ENCODE data around the gene C2orf49.

Gene C2orf49

GRCh38 chr2:105384216-105384615, 46.9 kb downstream of the C2orf49 start:
- DNase-seq: no peak

GRCh38 chr2:105384861-105385260, 47.5 kb downstream of the C2orf49 start:
- no peak for DNase-seq

- DNase-seq: no peak
Measured at GRCh38 chr2:105385731-105386540, 48.6 kb downstream of the C2orf49 start.

GRCh38 chr2:105387225-105387624, 49.9 kb downstream of the C2orf49 start:
- DNase-seq: no peak

GRCh38 chr2:105388971-105389381, 51.6 kb downstream of the C2orf49 start:
- peak; percentile 78 for DNase-seq

GRCh38 chr2:105390454-105390853, 53.1 kb downstream of the C2orf49 start:
- DNase-seq: no peak

- peak; percentile 68 for DNase-seq
Measured at GRCh38 chr2:105391058-105391627, 53.8 kb downstream of the C2orf49 start.

GRCh38 chr2:105391763-105392662, 54.7 kb downstream of the C2orf49 start:
- no peak for DNase-seq

- DNase-seq: no peak
Measured at GRCh38 chr2:105393373-105394055, 56.2 kb downstream of the C2orf49 start.

GRCh38 chr2:105394951-105395611, 57.7 kb downstream of the C2orf49 start:
- peak; percentile 38 for DNase-seq

- no peak for DNase-seq
Measured at GRCh38 chr2:105395691-105396090, 58.4 kb downstream of the C2orf49 start.

GRCh38 chr2:105396254-105397024, 59.1 kb downstream of the C2orf49 start:
- peak; percentile 80 for DNase-seq

- DNase-seq: peak; percentile 80
Measured at GRCh38 chr2:105397025-105397722, 59.8 kb downstream of the C2orf49 start.

- no peak for DNase-seq
Measured at GRCh38 chr2:105397953-105398335, 60.6 kb downstream of the C2orf49 start.

GRCh38 chr2:105398336-105399206, 61.2 kb downstream of the C2orf49 start, which contains the start of gene FHL2:
Gene FHL2, minus strand, starts transcription at chr2:105399051. Its CDS starts 12,535 bp downstream, at chr2:105386516.
- DNase-seq: peak; percentile 58
